Astrocyte (in vitro differentiated cells and primary cell): ENCODE results near the gene DENND2A. TPM values are rescaled to one million over a fixed set of nuclear protein-coding genes. Genes with fewer than 3 reads are reported as not detected.

ENCODE experiments used
- DNase-seq: peaks from one replicate; pipeline ENCODE4 v3.0.0-alpha.2; 2010; ENCODE audit warnings: low read depth
- FAIRE-seq: peaks from 2 replicates; lab custom pipeline; 2011; peaks lifted over from hg19 to GRCh38; lab: Jason Lieb, UNC
- H2AFZ ChIP-seq: 2 replicates; pipeline ENCODE4 v1.6.0; 2012; ENCODE audit warnings: low read depth, low read length, inconsistent platforms
- H3K27ac ChIP-seq: 2 replicates; pipeline ENCODE4 v1.5.1; 2011; ENCODE audit warnings: low read depth, low read length, inconsistent platforms
- H3K27me3 ChIP-seq: 2 replicates; pipeline ENCODE4 v1.6.0; 2011; ENCODE audit warnings: low read length, inconsistent platforms; ENCODE audit not compliant: insufficient read depth
- H3K36me3 ChIP-seq: 2 replicates; pipeline ENCODE4 v1.5.1; 2011; ENCODE audit warnings: low read length, inconsistent platforms; ENCODE audit not compliant: insufficient read depth
- H3K4me1 ChIP-seq: 2 replicates; pipeline ENCODE4 v1.5.1; 2011; ENCODE audit warnings: low read length, inconsistent platforms; ENCODE audit not compliant: insufficient read depth
- H3K4me2 ChIP-seq: 2 replicates; pipeline ENCODE4 v1.6.0; 2012; ENCODE audit warnings: low read length, inconsistent platforms
- H3K4me3 ChIP-seq: 2 replicates; pipeline ENCODE4 v1.5.1; 2011; ENCODE audit warnings: low read depth, mild to moderate bottlenecking, low read length, inconsistent platforms; ENCODE audit not compliant: insufficient read depth
- H3K79me2 ChIP-seq: 2 replicates; pipeline ENCODE4 v1.6.0; 2012; ENCODE audit warnings: mild to moderate bottlenecking, low read length, inconsistent platforms; ENCODE audit not compliant: insufficient read depth
- H3K9ac ChIP-seq: 2 replicates; pipeline ENCODE4 v1.6.0; 2012; ENCODE audit warnings: mild to moderate bottlenecking, low read length, inconsistent platforms
- H3K9me3 ChIP-seq: 2 replicates; pipeline ENCODE4 v1.5.1; 2012; ENCODE audit warnings: low read depth, mild to moderate bottlenecking, low read length, inconsistent platforms; ENCODE audit not compliant: insufficient read depth
- H4K20me1 ChIP-seq: 2 replicates; pipeline ENCODE4 v1.6.0; 2012; ENCODE audit warnings: low read length, inconsistent platforms; ENCODE audit not compliant: insufficient read depth
- H3K27ac Mint-ChIP-seq: one replicate; pipeline ENCODE4 v1.8.0; 2021; ENCODE audit warnings: mild to moderate bottlenecking, mixed read lengths; ENCODE audit not compliant: unreplicated experiment
- H3K27me3 Mint-ChIP-seq: one replicate; pipeline ENCODE4 v1.8.0; 2021; ENCODE audit warnings: low read depth, mixed read lengths; ENCODE audit not compliant: unreplicated experiment
- H3K36me3 Mint-ChIP-seq: one replicate; pipeline ENCODE4 v1.8.0; 2021; ENCODE audit warnings: low read depth, mixed read lengths; ENCODE audit not compliant: unreplicated experiment
- H3K4me1 Mint-ChIP-seq: one replicate; pipeline ENCODE4 v1.8.0; 2021; ENCODE audit warnings: low read depth, mixed read lengths; ENCODE audit not compliant: unreplicated experiment
- H3K4me3 Mint-ChIP-seq: one replicate; pipeline ENCODE4 v1.8.0; 2021; ENCODE audit warnings: mild to moderate bottlenecking, moderate library complexity, mixed read lengths; ENCODE audit not compliant: unreplicated experiment
- H3K9me3 Mint-ChIP-seq: one replicate; pipeline ENCODE4 v1.8.0; 2021; ENCODE audit warnings: mild to moderate bottlenecking, mixed read lengths; ENCODE audit not compliant: unreplicated experiment
- EZH2 ChIP-seq: IDR thresholded peaks from 2 replicates; pipeline ENCODE4 v1.6.1; 2012; ENCODE audit warnings: mild to moderate bottlenecking, low read length, inconsistent platforms; ENCODE audit not compliant: insufficient read depth
- total RNA-seq: library from RNA; stranded (reverse); gene quantifications from 2 replicates; pipeline ENCODE4 v1.2.1, GENCODE V29; 2021
- TF ChIP-seq, protein P1 (sequence below): IDR thresholded peaks from 2 replicates; pipeline ENCODE4 v1.5.1; 2011; ENCODE audit warnings: low read depth, mild to moderate bottlenecking, inconsistent platforms, low read length, moderate library complexity; ENCODE audit not compliant: insufficient read depth

The DENND2A gene
- total RNA-seq, 1 donor from 2014 or later = 42.1 TPM

DNA sequence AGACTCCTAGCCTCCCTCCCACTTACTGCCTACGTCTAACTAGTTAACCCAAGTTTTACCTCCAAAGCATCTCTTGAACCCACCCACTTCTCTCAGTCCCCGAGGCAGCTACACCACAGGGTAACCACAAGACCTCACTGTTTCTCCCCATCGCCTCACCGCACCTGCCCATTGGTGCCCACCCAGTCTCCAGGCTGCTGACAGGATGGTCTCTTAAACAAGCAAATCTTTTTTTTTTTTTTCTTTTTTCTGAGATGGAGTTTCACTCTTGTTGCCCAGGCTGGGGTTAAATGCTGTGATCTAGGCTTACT is 47.0 kb downstream of the DENND2A start:
- H3K9me3 ChIP-seq = no peaks in the 10 kb centered on the region
- no peaks in the 10 kb centered on the region for H3K27me3 ChIP-seq
- no peaks in the 10 kb centered on the region for H3K79me2 ChIP-seq
- no peaks in the 10 kb centered on the region for H4K20me1 ChIP-seq
- TF ChIP-seq, protein P1, sequence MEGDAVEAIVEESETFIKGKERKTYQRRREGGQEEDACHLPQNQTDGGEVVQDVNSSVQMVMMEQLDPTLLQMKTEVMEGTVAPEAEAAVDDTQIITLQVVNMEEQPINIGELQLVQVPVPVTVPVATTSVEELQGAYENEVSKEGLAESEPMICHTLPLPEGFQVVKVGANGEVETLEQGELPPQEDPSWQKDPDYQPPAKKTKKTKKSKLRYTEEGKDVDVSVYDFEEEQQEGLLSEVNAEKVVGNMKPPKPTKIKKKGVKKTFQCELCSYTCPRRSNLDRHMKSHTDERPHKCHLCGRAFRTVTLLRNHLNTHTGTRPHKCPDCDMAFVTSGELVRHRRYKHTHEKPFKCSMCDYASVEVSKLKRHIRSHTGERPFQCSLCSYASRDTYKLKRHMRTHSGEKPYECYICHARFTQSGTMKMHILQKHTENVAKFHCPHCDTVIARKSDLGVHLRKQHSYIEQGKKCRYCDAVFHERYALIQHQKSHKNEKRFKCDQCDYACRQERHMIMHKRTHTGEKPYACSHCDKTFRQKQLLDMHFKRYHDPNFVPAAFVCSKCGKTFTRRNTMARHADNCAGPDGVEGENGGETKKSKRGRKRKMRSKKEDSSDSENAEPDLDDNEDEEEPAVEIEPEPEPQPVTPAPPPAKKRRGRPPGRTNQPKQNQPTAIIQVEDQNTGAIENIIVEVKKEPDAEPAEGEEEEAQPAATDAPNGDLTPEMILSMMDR = no peak
- no peak for TF ChIP-seq EZH2
- DNase-seq = no peak
- no peak overlapping the region for H3K4me3 ChIP-seq
- H3K27ac ChIP-seq = no peak overlapping the region
- H3K4me1 ChIP-seq = peaks cover 17% of the 10 kb centered on the region
- Mint-ChIP-seq H3K9me3 (no peaks in the 10 kb centered on the region), H3K36me3 (peaks cover 11% of the 10 kb centered on the region), H3K4me3 (no peak overlapping the region), H3K27me3 (no peaks in the 10 kb centered on the region), H3K4me1 (peaks cover 8% of the 10 kb centered on the region), H3K27ac (no peak overlapping the region)
- H2AFZ ChIP-seq = no peak overlapping the region
- no peak for FAIRE-seq
- no peak overlapping the region for H3K4me2 ChIP-seq
- H3K9ac ChIP-seq = no peak overlapping the region
- no peaks in the 10 kb centered on the region for H3K36me3 ChIP-seq

DNA sequence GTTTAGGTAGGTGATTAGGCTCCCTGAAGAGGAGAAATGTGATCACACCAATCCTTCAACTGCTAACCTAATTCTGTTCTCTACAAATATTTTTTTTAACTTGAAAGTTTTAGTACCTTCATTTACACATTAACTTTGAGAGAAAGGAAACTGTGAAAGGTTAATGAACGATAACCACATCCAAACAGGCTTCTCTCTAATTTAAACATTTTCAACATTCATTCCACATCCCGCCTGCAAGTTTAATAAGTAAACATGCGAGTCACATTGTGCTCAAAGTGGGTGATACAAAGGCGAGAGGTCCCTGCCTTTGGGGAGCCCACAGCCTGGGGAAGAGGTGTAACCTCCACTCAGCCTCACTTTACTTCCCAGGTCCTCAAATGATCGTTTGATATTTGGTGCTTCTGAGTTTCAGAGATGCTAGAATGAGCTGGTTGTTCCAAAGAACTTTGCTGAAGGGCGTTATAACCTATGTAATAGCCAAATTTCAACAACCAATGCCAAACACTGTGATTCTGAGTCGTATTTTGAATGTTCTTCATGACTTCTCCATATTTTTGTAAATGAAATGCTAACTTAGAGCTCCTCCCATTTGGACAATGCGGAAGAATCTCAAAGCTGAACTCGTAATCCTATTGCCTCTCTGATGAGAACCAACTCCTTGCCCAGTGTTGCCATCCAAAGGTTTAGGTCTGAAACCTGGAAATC is 47.5 kb downstream of the DENND2A start:
- Histone ChIP-seq H3K79me2 (no peaks in the 10 kb centered on the region), H3K4me1 (peaks cover 17% of the 10 kb centered on the region), H3K4me2 (no peak overlapping the region), H3K4me3 (no peak overlapping the region), H2AFZ (no peak overlapping the region), H4K20me1 (no peaks in the 10 kb centered on the region), H3K9ac (no peak overlapping the region), H3K27me3 (no peaks in the 10 kb centered on the region), H3K36me3 (no peaks in the 10 kb centered on the region), H3K27ac (no peak overlapping the region), H3K9me3 (no peaks in the 10 kb centered on the region)
- DNase-seq = no peak
- H3K27ac Mint-ChIP-seq = no peak overlapping the region
- no peak overlapping the region for H3K4me3 Mint-ChIP-seq
- H3K9me3 Mint-ChIP-seq = no peaks in the 10 kb centered on the region
- H3K36me3 Mint-ChIP-seq = peaks cover 11% of the 10 kb centered on the region
- FAIRE-seq = no peak
- H3K4me1 Mint-ChIP-seq = peaks cover 8% of the 10 kb centered on the region
- no peaks in the 10 kb centered on the region for H3K27me3 Mint-ChIP-seq
- TF ChIP-seq, protein P1 = no peak
- no peak for TF ChIP-seq EZH2

DNA sequence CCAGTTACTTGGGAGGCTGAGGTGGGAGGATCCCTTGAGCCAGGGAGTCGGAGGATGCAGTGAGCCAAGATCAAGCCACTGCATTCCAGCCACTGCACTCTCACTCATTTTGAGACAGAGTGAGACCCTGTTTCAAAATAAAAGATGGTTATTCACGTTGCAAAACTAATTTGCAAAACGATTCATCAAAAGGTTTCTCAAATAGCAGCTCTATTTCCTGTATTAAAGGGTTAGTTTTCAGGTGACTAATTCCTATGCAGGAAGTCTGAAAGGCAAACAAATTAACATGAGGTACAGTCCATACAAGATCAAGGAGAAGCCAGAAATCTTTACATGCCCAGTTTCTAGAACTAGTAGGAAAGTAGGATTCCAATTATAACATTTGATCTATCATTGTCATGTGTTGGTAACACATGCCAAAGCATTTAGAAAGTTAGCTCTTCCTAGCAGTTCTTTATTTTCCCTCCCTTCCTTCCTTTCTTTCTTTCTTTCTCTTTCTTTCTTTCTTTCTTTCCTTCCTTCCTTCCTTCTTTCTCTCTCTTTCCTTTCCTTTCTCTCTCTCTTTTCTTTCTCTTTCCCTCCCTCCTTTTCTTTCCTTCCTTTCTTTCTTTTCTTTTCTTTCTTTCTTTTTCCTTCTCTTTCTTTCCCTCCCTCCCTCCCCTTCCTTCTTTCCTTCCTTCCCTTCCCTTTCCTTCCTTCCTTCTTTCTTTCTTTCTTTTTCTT is 49.3 kb downstream of the DENND2A start:
- DNase-seq (peak; percentile 55), FAIRE-seq (no peak)
- Histone ChIP-seq H4K20me1 (no peaks in the 10 kb centered on the region), H3K79me2 (no peaks in the 10 kb centered on the region), H3K4me3 (no peak overlapping the region), H2AFZ (no peak overlapping the region), H3K9ac (no peak overlapping the region), H3K9me3 (no peaks in the 10 kb centered on the region), H3K36me3 (peaks cover 6% of the 10 kb centered on the region), H3K27me3 (no peaks in the 10 kb centered on the region), H3K4me1 (peaks cover 2% of the 10 kb centered on the region), H3K27ac (no peak overlapping the region), H3K4me2 (no peak overlapping the region)
- peaks cover 3% of the 10 kb centered on the region for H3K4me1 Mint-ChIP-seq
- H3K4me3 Mint-ChIP-seq = no peak overlapping the region
- H3K27me3 Mint-ChIP-seq = no peaks in the 10 kb centered on the region
- H3K36me3 Mint-ChIP-seq = peaks cover 19% of the 10 kb centered on the region
- H3K27ac Mint-ChIP-seq = no peak overlapping the region
- H3K9me3 Mint-ChIP-seq = no peaks in the 10 kb centered on the region
- TF ChIP-seq EZH2 = no peak
- TF ChIP-seq, protein P1 = no peak
